Chondrocyte (in vitro differentiated cells): ENCODE results near the gene HLA-DQB1. TPM values are rescaled to one million over a fixed set of nuclear protein-coding genes. Genes with fewer than 3 reads are reported as not detected.
"Not testable (repeated sequence)": the region's sequence is repeated elsewhere in the genome, so short reads cannot be mapped to it uniquely, and the experiment has no call there.

Experiments used
- DNase-seq: peaks from one replicate; pipeline ENCODE4 v3.0.0; 2021; ENCODE audit warnings: mixed read lengths, low spot score
- H3K27ac Mint-ChIP-seq: one replicate; pipeline ENCODE4 v1.8.0; 2021; ENCODE audit warnings: mild to moderate bottlenecking, moderate library complexity, mixed read lengths; ENCODE audit not compliant: unreplicated experiment
- H3K27me3 Mint-ChIP-seq: 2 replicates; pipeline ENCODE4 v1.8.0; 2021; ENCODE audit warnings: low read depth, mixed read lengths
- H3K36me3 Mint-ChIP-seq: 2 replicates; pipeline ENCODE4 v1.8.0; 2021; ENCODE audit warnings: low read depth, mixed read lengths
- H3K4me1 Mint-ChIP-seq: 2 replicates; pipeline ENCODE4 v1.8.0; 2021; ENCODE audit warnings: low read depth, mild to moderate bottlenecking, mixed read lengths
- H3K4me3 Mint-ChIP-seq: one replicate; pipeline ENCODE4 v1.8.0; 2021; ENCODE audit warnings: mild to moderate bottlenecking, moderate library complexity, mixed read lengths; ENCODE audit not compliant: unreplicated experiment
- H3K9me3 Mint-ChIP-seq: 2 replicates; pipeline ENCODE4 v1.8.0; 2021; ENCODE audit warnings: low read depth, mixed read lengths
- total RNA-seq: library from RNA; stranded (reverse); gene quantifications from 3 replicates; pipeline ENCODE4 v1.2.1, GENCODE V29; 2021
- TF ChIP-seq, protein P1 (sequence below): fragments of 200-600 bp; sonication (generic); IDR thresholded peaks from 2 replicates; pipeline ENCODE4 v1.5.0; 2021; ENCODE audit warnings: antibody characterized with exemption, mild to moderate bottlenecking, moderate library complexity

HLA-DQB1 gene
- total RNA-seq, 1 donor from 2014 or later = not detected

DNA sequence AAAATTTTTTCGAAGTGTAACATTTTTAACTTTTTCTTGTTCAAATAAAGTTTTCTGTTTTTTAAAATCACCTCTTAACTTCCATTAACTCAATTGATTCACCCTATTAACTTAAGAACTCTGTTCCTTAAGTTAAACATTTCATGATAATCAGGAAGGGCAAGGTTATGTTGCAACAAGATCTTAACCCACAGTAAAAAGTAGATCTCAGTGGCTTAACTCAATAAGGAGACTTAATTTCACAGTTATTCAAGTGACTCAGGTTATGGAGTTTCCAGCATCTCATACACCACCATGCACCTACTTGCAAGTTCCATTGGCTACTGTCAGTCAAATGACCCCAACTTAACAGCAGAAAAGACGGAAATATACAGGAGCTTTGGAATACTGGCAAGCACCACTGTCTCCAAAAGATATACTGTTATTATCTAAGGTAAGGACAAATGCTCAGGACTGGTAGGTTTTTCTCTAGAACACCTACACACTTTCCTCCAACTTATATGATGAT lies 11.2 kb downstream of the HLA-DQB1 start:
- Mint-ChIP-seq H3K4me1 (no peaks in the 10 kb centered on the region), H3K27me3 (peaks cover 17% of the 10 kb centered on the region), H3K27ac (no peak overlapping the region), H3K36me3 (no peaks in the 10 kb centered on the region), H3K4me3 (no peak overlapping the region), H3K9me3 (peaks cover 10% of the 10 kb centered on the region)
- no peak for DNase-seq
- TF ChIP-seq, protein P1, sequence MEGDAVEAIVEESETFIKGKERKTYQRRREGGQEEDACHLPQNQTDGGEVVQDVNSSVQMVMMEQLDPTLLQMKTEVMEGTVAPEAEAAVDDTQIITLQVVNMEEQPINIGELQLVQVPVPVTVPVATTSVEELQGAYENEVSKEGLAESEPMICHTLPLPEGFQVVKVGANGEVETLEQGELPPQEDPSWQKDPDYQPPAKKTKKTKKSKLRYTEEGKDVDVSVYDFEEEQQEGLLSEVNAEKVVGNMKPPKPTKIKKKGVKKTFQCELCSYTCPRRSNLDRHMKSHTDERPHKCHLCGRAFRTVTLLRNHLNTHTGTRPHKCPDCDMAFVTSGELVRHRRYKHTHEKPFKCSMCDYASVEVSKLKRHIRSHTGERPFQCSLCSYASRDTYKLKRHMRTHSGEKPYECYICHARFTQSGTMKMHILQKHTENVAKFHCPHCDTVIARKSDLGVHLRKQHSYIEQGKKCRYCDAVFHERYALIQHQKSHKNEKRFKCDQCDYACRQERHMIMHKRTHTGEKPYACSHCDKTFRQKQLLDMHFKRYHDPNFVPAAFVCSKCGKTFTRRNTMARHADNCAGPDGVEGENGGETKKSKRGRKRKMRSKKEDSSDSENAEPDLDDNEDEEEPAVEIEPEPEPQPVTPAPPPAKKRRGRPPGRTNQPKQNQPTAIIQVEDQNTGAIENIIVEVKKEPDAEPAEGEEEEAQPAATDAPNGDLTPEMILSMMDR = no peak

- TF ChIP-seq, protein P1 = no peak
- peaks cover 13% of the 10 kb centered on the region for H3K9me3 Mint-ChIP-seq
- no peaks in the 10 kb centered on the region for H3K36me3 Mint-ChIP-seq
- H3K27ac Mint-ChIP-seq = no peak overlapping the region
- DNase-seq = no peak
- H3K4me3 Mint-ChIP-seq = no peak overlapping the region
- peaks cover 1% of the 10 kb centered on the region for H3K27me3 Mint-ChIP-seq
- H3K4me1 Mint-ChIP-seq = no peaks in the 10 kb centered on the region
These were observed 21.3 kb downstream of the HLA-DQB1 start for GRCh38 chr6:32645047-32645703.

DNA sequence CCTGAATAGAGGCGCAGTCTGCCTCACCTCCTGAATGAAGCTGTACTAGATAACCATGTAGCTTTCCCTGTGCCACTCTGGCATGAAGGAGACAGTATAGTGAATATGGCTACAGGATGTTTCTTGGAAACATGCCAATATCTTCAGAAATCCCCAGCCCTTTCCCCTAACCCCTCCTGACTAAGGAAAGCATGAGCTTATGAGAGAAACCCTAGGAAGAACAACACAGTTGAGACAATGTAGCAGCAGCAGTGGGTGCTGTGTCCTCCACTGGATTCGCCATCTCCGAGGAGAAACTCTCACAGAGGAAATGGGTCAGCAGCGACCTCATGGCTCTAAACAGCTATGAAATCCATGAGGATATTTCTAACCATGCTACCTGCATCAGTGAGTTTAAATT lies 22.6 kb downstream of the HLA-DQB1 start:
- TF ChIP-seq, protein P1 = no peak
- Mint-ChIP-seq H3K27ac (no peak overlapping the region), H3K4me3 (no peak overlapping the region), H3K9me3 (peaks cover 2% of the 10 kb centered on the region), H3K27me3 (peaks cover 7% of the 10 kb centered on the region), H3K4me1 (no peaks in the 10 kb centered on the region), H3K36me3 (no peaks in the 10 kb centered on the region)
- no peak for DNase-seq

DNA sequence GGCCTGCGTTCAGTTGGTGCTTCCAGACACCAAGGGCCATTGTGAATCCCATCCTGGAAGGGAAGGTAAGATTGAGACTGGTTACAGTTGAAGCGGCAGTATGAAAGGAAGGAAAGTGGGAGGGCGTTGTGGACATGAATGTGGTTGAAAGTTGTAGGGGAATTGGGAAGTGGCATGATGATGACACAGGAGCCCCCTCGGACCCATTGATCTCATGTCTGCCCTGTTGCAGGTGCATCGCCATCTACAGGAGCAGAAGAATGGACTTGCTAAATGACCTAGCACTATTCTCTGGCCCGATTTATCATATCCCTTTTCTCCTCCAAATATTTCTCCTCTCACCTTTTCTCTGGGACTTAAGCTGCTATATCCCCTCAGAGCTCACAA lies 23.7 kb downstream of the HLA-DQB1 start:
- no peaks in the 10 kb centered on the region for H3K9me3 Mint-ChIP-seq
- TF ChIP-seq, protein P1 = no peak

DNA sequence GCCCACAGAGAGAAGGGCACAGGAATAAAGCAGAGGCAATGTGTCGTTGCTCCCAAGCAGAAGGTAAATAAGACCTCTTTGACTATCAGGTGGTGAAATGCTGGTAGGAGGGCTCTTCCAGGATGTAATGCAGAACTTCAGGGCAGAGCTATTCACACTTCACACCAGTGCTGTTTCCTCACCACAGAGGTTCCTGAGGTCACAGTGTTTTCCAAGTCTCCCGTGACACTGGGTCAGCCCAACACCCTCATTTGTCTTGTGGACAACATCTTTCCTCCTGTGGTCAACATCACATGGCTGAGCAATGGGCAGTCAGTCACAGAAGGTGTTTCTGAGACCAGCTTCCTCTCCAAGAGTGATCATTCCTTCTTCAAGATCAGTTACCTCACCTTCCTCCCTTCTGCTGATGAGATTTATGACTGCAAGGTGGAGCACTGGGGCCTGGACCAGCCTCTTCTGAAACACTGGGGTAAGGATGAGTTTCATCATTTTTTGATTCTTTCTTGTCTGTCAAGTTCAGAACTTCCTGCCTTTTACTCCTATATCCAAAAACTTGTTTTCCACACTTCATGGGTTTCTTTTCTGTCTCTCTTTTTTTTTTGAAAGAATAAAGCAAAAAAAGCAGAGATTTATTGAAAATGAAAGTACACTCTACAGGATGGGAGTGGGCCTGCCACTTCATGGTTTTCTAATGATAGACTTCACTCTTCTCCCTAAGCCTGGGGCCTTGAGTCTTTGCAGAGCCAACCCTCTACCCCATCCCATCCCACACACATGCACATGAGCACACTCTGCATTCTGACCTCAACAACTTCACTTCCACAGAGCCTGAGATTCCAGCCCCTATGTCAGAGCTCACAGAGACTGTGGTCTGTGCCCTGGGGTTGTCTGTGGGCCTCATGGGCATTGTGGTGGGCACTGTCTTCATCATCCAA lies 24.4 kb downstream of the HLA-DQB1 start:
- not testable (repeated sequence) for H3K9me3 Mint-ChIP-seq, H3K4me3 Mint-ChIP-seq, H3K36me3 Mint-ChIP-seq, H3K4me1 Mint-ChIP-seq, H3K27me3 Mint-ChIP-seq, H3K27ac Mint-ChIP-seq, DNase-seq

More for the DNA sequence above, 23.7 kb downstream of the HLA-DQB1 start:
- no peaks in the 10 kb centered on the region for H3K4me1 Mint-ChIP-seq
- H3K27me3 Mint-ChIP-seq = peaks cover 6% of the 10 kb centered on the region
- H3K27ac Mint-ChIP-seq = no peak overlapping the region
- H3K4me3 Mint-ChIP-seq = no peak overlapping the region
- DNase-seq = no peak
- no peaks in the 10 kb centered on the region for H3K36me3 Mint-ChIP-seq
